ENCODE results near the gene HMG20A.

The HMG20A gene

DNA sequence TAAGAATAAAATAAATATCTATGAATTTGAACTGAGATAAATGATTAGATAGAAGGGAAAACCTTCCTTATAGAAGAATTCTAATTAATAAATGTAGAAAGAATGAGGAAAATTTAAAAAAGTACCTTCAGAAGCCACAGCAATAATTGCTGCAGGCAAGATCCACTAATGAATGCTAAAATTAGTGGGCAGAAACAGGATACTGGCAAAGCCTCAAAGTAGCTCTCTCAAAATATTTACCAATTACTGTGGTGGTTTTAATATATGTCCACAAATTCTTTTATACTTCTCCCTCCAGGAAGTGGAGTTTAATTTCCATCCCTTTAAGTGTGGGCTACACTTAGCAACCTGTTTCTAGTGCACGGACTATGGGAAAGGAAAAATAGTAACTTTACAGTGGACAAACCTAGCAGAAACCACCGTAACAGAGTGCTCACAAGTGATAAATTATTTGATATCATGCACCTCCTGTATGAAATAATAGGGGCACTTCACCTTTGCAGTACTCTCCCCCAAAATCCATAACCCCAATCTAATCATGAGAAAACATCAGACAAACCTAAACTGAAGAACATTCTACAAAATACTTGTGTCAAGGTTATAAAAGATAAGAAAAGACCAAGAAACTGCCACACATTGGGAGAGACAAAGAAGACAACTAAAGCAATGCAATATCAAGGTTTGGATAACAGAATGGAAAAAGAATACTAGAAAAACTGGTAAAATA, 7.6 kb upstream of the HMG20A start:
- H3K36me3 ChIP-seq (ENCODE audit: insufficient read depth, low read length): no peaks in the 10 kb centered on the region
- no peak overlapping the region for H3K27ac ChIP-seq
- no peak for TF ChIP-seq POLR2AphosphoS5 (IDR thresholded peaks at IDR 0.05; ENCODE audit: borderline replicate concordance, low read depth, low read length)
- no peak for TF ChIP-seq EZH2 (IDR thresholded peaks at IDR 0.05)
- TF ChIP-seq FOXP2 (optimal IDR thresholded peaks at IDR 0.05; ENCODE audit: control extremely low read depth, extremely low read length, insufficient read depth): no peak
- no peak overlapping the region for H3K9ac ChIP-seq (ENCODE audit: insufficient read length)
- H3K4me3 ChIP-seq: peak overlapping the region; percentile 30; the same call in 1 of the 2 replicates
- peak; percentile 48 for DNase-seq (ENCODE audit: low read depth, low spot score)
- H3K9me3 ChIP-seq (ENCODE audit: low read depth, low read length): no peaks in the 10 kb centered on the region

DNA sequence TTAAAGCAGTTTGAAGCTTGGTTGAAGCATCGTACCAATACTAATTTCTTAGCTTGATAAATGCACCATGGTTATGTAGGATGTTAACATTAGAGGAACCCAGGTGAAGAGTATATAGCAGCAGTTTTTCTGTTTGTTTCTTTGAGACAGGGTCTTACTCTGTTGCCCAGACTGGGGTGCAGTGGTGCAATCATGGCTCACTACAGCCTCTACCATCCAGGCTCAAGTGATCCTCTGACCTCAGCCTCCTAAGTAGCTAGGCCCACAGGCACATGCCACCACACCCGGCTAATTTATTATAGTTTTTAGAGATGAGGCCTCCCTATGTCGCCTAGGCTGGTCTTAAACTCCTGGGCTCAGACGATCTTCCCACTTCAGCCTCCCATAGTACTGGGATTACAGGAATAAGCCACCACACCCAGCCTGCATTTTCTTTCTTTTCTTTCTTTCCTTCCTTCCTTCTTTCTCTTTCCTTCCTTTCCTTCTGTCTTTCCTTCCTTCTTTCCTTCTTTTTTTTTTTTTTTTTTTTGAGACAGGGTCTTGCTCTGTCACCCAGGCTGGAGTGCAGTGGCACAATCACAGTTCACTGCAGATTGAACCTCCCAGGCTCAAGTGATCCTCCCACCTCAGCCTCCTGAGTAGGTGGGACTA, 6.9 kb upstream of the HMG20A start:
- Histone ChIP-seq H3K27ac (no peak overlapping the region), H3K9ac (ENCODE audit: insufficient read length) (no peak overlapping the region), H3K4me3 (no peak overlapping the region), H3K9me3 (ENCODE audit: low read depth, low read length) (no peaks in the 10 kb centered on the region), H3K36me3 (ENCODE audit: insufficient read depth, low read length) (no peaks in the 10 kb centered on the region)
- DNase-seq (ENCODE audit: low read depth, low spot score): no peak
- no peak for TF ChIP-seq EZH2 (IDR thresholded peaks at IDR 0.05)
- no peak for TF ChIP-seq FOXP2 (optimal IDR thresholded peaks at IDR 0.05; ENCODE audit: control extremely low read depth, extremely low read length, insufficient read depth)
- no peak for TF ChIP-seq POLR2AphosphoS5 (IDR thresholded peaks at IDR 0.05; ENCODE audit: borderline replicate concordance, low read depth, low read length)

DNA sequence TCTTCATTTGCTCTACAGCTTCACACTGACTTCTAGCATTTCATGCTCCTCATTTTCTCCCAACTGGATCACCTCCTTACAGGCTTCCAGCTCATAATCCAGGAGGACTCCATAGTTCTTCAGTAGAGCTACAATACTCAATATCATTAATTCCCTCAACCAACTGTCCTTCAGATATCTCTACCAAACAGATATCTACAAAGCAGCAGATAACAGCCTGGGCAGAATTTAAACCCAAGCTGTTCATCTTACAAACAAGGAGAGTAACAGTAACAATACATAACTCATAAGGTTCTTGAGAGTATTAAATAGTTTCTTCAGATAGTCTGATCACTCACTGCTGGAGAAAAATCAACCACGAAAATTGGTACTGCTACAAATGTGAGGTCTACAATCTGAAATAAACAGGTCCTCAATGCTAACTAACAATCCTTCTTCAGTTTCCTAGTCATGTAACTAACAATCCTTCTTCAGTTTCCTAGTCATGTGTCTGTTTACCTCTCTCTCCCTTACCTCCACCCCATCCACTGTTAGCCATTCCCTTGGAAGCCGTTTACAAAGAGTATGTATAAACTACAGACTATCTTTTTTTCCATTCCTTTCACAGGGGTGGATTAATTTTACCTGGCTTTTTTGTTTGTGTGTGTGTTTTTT, 5.8 kb upstream of the HMG20A start:
- TF ChIP-seq EZH2 (IDR thresholded peaks at IDR 0.05) (no peak), POLR2AphosphoS5 (IDR thresholded peaks at IDR 0.05; ENCODE audit: borderline replicate concordance, low read depth, low read length) (no peak), FOXP2 (optimal IDR thresholded peaks at IDR 0.05; ENCODE audit: control extremely low read depth, extremely low read length, insufficient read depth) (no peak)
- Histone ChIP-seq H3K4me3 (no peak overlapping the region), H3K9ac (ENCODE audit: insufficient read length) (no peak overlapping the region), H3K27ac (no peak overlapping the region), H3K36me3 (ENCODE audit: insufficient read depth, low read length) (no peaks in the 10 kb centered on the region), H3K9me3 (ENCODE audit: low read depth, low read length) (no peaks in the 10 kb centered on the region)
- no peak for DNase-seq (ENCODE audit: low read depth, low spot score)

DNA sequence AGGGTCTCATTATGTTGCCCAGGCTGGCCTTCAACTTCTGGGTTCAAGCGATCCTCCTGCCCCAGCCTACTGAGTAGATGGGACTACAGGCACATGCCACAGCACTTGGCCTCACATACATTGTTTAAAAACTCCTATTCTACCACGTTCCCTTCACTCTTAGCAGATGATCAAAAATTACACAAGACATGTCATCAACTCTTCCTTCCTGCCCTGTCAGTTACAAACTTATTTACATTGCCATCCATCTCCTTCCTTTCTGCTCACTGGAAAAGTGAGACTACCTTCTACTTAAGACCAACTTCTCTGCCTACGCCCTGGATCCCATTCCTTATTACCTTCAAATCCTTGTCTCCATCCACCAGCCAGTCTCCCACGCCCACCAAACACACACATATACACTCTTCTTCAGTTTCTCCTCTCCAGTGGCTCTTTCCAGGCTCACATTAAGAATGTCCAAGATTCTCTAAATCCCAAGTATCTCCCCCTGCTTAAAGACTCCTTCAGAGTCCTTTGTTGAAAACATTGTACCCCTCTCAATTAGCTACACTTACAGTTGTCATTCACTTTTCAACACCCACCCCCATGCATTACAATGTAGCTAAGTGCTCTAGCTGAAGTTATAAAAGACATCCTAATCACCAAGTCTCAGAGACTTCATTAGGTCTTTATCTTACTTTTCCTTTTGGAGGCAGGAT, 5.1 kb upstream of the HMG20A start:
- TF ChIP-seq EZH2 (IDR thresholded peaks at IDR 0.05): no peak
- no peak for TF ChIP-seq POLR2AphosphoS5 (IDR thresholded peaks at IDR 0.05; ENCODE audit: borderline replicate concordance, low read depth, low read length)
- TF ChIP-seq FOXP2 (optimal IDR thresholded peaks at IDR 0.05; ENCODE audit: control extremely low read depth, extremely low read length, insufficient read depth): no peak
- Histone ChIP-seq H3K27ac (no peak overlapping the region), H3K9ac (ENCODE audit: insufficient read length) (no peak overlapping the region), H3K4me3 (no peak overlapping the region), H3K36me3 (ENCODE audit: insufficient read depth, low read length) (no peaks in the 10 kb centered on the region), H3K9me3 (ENCODE audit: low read depth, low read length) (no peaks in the 10 kb centered on the region)
- DNase-seq (ENCODE audit: low read depth, low spot score): no peak

DNA sequence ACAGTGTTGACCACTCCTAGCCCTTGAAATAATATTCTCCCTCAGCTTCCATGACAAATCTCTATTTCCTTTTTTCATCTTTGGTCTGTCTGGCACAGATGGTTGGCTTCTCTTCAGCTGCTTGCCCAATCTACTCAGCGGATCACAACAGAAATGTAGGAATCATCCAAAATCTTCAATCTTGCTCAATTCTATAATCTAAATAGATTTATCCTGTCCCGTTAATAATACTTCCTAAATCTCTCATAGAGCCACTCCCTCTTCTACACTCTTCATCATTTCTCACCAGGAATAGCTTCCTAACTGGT, 4.6 kb upstream of the HMG20A start:
- Histone ChIP-seq H3K4me3 (no peak overlapping the region), H3K36me3 (ENCODE audit: insufficient read depth, low read length) (no peaks in the 10 kb centered on the region), H3K9me3 (ENCODE audit: low read depth, low read length) (no peaks in the 10 kb centered on the region), H3K27ac (no peak overlapping the region), H3K9ac (ENCODE audit: insufficient read length) (no peak overlapping the region)
- no peak for DNase-seq (ENCODE audit: low read depth, low spot score)
- no peak for TF ChIP-seq EZH2 (IDR thresholded peaks at IDR 0.05)
- TF ChIP-seq FOXP2 (optimal IDR thresholded peaks at IDR 0.05; ENCODE audit: control extremely low read depth, extremely low read length, insufficient read depth): no peak
- TF ChIP-seq POLR2AphosphoS5 (IDR thresholded peaks at IDR 0.05; ENCODE audit: borderline replicate concordance, low read depth, low read length): no peak

DNA sequence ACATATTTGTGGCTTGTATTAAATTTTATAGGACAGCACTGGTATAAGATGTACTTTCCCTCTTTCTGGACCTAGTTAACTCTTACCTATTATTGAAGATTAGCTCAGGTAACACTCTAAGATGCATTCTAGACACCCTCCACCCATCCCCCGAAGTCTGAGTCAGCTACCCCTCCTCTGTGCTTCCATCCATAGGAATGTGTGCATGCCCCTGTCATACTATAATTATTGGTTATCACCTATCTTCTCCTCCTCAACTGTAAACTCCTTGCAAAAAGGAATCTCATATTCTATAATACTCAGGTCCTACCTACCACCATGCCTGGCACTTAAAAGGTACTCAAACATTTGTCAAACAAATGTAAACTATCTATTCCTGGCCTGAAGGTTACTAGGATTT, 3.7 kb upstream of the HMG20A start:
- H3K27ac ChIP-seq: no peak overlapping the region
- H3K4me3 ChIP-seq: no peak overlapping the region
- TF ChIP-seq EZH2 (IDR thresholded peaks at IDR 0.05) (no peak), POLR2AphosphoS5 (IDR thresholded peaks at IDR 0.05; ENCODE audit: borderline replicate concordance, low read depth, low read length) (no peak), FOXP2 (optimal IDR thresholded peaks at IDR 0.05; ENCODE audit: control extremely low read depth, extremely low read length, insufficient read depth) (no peak)
- H3K9ac ChIP-seq (ENCODE audit: insufficient read length): no peak overlapping the region
- DNase-seq (ENCODE audit: low read depth, low spot score): no peak
- no peaks in the 10 kb centered on the region for H3K36me3 ChIP-seq (ENCODE audit: insufficient read depth, low read length)
- no peaks in the 10 kb centered on the region for H3K9me3 ChIP-seq (ENCODE audit: low read depth, low read length)

DNA sequence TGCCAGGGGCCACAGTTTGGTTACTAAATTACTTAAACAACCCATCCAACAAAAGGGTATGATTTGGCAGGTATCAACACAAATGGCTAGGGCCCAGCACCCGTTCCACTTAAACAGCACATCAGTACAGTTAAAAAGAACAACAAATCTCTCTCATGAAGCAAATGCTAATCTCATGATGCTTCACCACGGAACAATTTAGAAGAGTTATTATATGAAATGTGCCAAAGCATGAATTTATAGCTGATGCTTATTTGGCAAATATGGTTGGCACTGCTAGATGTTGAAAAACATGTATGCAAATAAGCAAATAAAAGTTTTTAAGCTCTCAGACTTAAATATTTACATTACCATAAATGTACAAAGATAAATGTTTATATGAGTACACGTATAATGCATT, 3.1 kb upstream of the HMG20A start:
- Histone ChIP-seq H3K9ac (ENCODE audit: insufficient read length) (no peak overlapping the region), H3K36me3 (ENCODE audit: insufficient read depth, low read length) (no peaks in the 10 kb centered on the region), H3K9me3 (ENCODE audit: low read depth, low read length) (no peaks in the 10 kb centered on the region), H3K4me3 (peak overlapping the region; percentile 86), H3K27ac (peak overlapping the region; percentile 17; the same call in 1 of the 2 replicates)
- TF ChIP-seq POLR2AphosphoS5 (IDR thresholded peaks at IDR 0.05; ENCODE audit: borderline replicate concordance, low read depth, low read length) (no peak; the same call in 1 of the 2 replicates), EZH2 (IDR thresholded peaks at IDR 0.05) (no peak), FOXP2 (optimal IDR thresholded peaks at IDR 0.05; ENCODE audit: control extremely low read depth, extremely low read length, insufficient read depth) (no peak)
- no peak for DNase-seq (ENCODE audit: low read depth, low spot score)

DNA sequence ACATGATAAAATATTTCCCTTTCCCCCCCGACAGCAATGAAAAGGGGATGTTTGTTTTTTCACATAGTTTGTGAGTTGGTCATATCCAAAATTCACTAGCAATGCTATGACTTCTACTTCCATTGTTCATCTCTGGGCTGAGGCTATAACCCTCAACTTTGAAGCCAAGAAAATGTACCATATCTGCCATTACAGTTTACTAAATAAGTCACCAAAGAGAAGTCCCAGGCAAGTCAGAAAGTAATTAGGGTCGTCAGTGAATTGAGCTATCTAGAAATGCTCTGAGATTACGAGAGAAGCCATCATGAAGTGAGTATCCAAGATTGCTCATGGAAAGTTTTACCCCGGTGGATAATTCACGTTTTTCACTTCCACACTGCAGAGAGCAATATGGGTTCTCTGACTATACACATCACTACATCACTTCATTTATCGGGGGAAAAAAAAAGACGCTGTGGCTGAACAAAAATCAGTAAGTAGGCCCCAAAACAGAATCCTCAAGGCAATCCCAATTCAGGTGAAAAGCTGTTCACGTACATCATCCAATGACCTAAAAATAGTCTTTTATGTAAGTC, 2.2 kb upstream of the HMG20A start:
- no peak for TF ChIP-seq POLR2AphosphoS5 (IDR thresholded peaks at IDR 0.05; ENCODE audit: borderline replicate concordance, low read depth, low read length)
- DNase-seq (ENCODE audit: low read depth, low spot score): no peak
- Histone ChIP-seq H3K9ac (ENCODE audit: insufficient read length) (peak overlapping the region; percentile 54), H3K9me3 (ENCODE audit: low read depth, low read length) (no peaks in the 10 kb centered on the region), H3K27ac (no peak overlapping the region; the same call in 1 of the 2 replicates), H3K36me3 (ENCODE audit: insufficient read depth, low read length) (no peaks in the 10 kb centered on the region), H3K4me3 (peak overlapping the region; percentile 86)
